GM18517 (cell line): Measurements from ENCODE around the gene RUFY3.
"Not testable (repeated sequence)": the region's sequence is repeated elsewhere in the genome, so short reads cannot be mapped to it uniquely, and the experiment has no call there.

ENCODE experiments used
- ATAC-seq: cut with Tn5 transposase; IDR thresholded peaks from one replicate; pipeline ENCODE4 v1.9.1; 2021; ENCODE audit warnings: mild to moderate bottlenecking, moderate library complexity; ENCODE audit not compliant: unreplicated experiment

Gene RUFY3

GRCh38 chr4:70734971-70735370, 13.2 kb downstream of the RUFY3 start:
- ATAC-seq: peak; percentile 1

- ATAC-seq: not testable (repeated sequence)
Observed at GRCh38 chr4:70735915-70736314, 14.2 kb downstream of the RUFY3 start.

- no peak for ATAC-seq
Observed at GRCh38 chr4:70737006-70737405, 15.2 kb downstream of the RUFY3 start.

GRCh38 chr4:70737409-70737808, 15.6 kb downstream of the RUFY3 start:
- ATAC-seq: no peak

DNA sequence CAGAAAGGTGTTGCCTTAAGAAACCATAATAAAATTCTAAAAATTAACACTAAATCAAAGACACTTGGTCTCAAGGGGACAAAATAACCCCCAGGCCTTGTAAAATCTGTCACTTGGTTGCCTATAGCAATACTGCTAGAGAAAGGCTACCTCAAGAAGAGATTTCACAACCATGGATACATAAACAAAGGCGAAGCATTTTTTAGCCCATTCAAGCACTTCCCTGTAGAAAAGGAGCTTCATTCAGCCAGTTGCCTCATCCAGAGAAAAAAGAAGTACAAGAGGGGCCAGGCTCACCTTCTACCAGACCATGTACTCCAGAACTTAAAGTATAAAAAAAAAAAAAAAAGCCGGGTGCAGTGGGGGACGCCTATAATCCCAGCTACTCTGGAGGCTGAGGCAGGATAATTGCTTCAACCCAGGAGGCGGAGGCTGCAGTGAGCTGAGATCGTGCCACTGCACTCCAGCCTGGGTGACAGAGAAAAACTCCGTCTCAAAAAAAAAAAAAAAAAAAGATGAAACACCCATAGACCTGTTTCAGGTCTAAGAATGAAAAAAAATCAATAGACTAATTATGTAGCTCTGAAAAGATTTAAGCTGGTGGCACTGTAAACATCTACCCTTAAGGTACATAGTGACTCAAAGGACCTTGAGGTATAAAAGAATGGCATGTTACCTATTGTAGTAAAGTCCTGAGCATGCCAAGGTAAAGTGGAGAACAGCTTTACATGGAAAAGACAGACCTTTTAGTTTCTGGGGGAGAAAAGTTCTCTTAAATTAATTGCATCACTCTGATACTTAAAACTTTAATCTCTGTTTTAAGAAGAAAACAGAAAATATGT, 18.0 kb downstream of the RUFY3 start:
- no peak for ATAC-seq

GRCh38 chr4:70741867-70742658, 20.3 kb downstream of the RUFY3 start:
- no peak for ATAC-seq

DNA sequence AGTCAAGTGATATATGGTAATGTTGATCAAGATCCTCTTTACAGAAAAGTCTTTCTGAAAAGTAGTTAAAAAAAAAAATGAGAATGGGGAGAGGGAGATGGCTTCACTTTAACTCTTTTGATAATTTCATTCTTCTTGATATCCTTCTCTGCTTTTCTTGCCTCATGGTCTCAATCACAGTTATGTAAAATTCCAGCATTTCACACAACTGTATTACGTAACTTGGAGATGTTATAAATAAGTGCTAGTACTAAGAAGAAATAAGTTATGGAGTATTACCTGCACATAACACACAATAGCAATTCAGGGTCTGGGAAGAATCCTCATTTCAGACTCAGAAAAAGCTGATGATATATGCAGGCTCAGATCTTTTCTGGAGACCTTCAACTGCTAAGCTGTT, 22.0 kb downstream of the RUFY3 start:
- no peak for ATAC-seq

DNA sequence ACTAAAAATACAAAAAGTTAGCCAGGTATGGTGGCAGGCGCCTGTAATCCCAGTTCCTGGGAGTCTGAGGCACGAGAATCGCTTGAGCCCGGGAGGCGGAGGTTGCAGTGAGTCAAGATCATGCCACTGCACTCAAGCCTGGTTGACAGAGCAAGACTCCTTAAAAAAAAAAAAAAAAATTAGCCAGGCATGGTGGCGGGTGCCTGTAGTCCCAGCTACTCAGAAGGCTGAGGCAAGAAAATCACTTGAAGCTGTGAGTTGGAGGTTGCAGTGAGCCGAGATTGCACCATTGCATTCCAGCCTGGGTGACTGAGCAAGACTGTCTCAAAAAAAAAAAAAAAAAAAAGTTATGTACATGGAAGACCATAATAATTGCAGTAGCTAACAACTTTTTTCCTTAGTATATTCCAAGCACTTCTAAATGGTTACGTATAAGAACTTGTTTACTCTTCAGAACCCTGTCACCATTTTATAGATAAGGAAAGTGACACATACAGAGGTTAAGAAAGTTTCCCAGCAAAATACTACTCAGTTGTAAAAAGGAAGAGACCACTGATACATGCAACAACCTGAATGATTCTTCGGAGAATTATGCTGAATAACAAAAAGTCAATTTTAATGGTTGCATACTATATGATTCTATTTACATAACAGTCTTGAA, 24.5 kb downstream of the RUFY3 start:
- no peak for ATAC-seq

DNA sequence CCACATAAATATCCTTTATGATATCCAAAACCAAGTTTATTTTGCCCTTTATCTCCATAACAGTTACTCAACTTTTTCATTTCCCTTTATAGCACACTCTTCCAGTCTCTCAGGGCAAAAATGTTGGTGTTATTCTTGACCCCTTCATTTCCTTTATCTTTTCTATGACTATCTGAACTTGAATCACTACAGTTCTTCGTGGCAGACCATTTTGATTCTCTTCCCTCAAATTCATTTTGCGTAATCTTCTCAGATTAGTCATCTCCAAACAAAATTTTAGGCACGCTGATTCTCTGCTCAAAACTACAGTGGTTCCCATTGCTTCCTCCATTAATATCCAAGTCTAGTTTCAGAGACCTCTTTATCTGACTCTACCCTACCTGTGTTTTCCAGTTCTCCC, 26.1 kb downstream of the RUFY3 start:
- no peak for ATAC-seq

GRCh38 chr4:70749313-70749712, 27.5 kb downstream of the RUFY3 start:
- peak; percentile 87 for ATAC-seq

- ATAC-seq: no peak
Observed at GRCh38 chr4:70752236-70752635, 30.5 kb downstream of the RUFY3 start.

DNA sequence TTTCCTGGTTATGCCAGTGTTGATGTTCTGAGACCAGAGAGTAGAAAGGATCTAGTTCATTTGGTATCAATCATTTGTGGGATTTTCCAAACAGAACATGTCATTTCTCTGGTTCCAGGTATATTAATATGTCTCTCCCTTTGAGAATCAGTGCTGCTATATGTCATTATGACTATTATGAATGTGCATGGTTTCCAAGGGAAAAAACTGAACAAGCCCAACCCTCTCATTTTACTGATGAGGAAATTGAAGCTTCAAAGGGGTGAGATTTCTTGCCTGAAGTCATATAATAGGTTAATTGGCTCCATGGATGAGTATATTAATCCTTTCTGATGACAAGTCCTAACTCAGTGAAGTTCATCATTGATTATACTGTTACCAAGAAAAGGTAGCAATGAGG, 31.9 kb downstream of the RUFY3 start:
- ATAC-seq: no peak

DNA sequence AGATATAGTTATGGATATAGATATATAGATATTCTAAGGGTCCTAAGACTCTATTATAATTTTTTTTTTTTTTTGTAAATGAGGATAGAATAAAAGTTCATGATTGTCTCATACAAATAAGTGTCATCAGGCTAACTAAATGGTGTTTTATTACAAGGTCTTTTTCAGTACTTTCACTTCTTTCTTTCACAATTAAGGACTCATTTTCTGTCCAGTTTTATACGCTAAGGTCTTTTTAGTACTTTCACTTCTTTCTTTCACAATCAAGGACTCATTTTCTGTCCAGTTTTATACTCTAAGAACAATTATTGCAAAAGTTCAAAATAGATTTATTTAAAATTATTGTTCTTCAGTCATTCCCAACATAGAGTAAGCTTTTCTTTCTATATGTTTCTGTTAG, 32.7 kb downstream of the RUFY3 start:
- peak; percentile 89 for ATAC-seq

DNA sequence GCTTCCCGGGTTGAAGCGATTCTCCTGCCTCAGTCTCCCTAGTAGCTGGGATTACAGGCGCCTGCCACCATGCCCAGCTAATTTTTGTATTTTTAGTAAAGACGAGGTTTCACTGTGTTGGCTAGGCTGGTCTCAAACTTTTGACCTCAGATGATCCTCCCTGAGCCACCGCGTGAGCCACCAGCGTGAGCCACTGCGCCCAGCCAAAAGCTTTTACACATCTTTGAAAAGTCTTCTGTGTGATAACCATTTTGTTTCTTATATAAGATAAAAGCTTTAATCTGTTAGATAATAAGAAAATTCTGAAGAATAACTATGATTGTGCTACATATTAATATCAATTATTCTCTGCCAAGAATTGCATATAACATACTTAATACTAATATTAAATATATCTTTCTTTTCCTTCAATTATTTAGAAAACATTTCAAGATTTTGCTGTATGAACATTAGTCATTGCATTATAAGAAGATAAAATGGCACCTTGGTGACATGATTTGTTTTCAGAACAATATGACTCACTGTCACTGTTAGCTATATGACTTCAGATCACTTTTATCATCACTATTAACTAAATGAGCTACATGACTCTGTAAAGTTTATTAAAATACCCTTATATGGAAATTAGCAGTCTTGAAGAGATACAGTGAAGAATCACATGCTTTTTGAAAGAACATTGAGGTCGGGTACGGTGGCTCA, 33.4 kb downstream of the RUFY3 start:
- peak; percentile 12 for ATAC-seq

DNA sequence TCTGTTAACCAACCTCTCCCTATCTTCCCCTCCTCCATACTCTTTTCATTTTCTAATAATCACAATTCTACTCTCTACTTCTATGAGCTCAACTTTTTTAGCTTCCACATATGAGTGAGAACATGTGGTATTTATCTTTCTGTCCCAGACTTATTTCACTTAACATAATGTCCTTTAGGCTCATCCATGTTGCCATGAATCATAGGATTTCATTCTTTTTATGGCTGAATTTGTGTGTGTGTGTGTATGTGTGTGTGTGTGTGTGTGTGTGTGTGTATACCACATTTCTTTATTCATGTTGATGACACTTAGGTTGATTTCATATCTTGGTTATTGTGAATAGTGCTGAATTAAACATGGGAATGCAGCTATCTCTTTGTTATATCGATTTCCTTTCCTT, 37.4 kb downstream of the RUFY3 start:
- no peak for ATAC-seq

GRCh38 chr4:70759627-70760026, 37.9 kb downstream of the RUFY3 start:
- ATAC-seq: no peak

GRCh38 chr4:70760662-70761061, 38.9 kb downstream of the RUFY3 start:
- no peak for ATAC-seq

- no peak for ATAC-seq
Observed at GRCh38 chr4:70761276-70761816, 39.6 kb downstream of the RUFY3 start.

- ATAC-seq: no peak
Observed at GRCh38 chr4:70765368-70765767, 43.6 kb downstream of the RUFY3 start.

- no peak for ATAC-seq
Observed at GRCh38 chr4:70768301-70768948, 46.7 kb downstream of the RUFY3 start.
